ENCODE data around the gene NEK2. TPM values are rescaled to one million over a fixed set of nuclear protein-coding genes. Genes with fewer than 3 reads are reported as not detected.

Gene NEK2
- total RNA-seq, 1 donor from 2014 or later, result 3.9 TPM

DNA sequence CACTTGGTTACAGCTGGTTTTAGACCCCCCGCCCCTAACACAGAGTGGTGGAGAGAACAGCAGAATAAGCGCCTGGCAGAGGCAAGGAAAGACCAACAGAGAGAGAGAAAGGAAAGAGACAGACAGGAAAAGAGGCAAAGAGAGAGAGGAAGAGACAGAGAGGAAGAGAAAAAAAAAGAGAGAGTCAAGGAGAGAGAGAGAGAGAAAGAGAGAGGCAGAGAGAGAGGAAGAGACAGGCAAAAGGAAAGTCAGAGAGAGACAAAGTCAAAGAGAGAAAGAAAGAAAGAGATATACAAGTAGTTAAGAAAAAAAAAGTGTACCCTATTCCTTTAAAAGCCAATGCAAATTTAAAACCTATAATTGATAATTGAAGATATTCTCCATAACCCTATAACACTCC lies 13.0 kb upstream of the NEK2 start:
- no peaks in the 10 kb centered on the region for H3K27me3 Mint-ChIP-seq (ENCODE audit: unreplicated experiment)
- no peak overlapping the region for H3K4me3 Mint-ChIP-seq (ENCODE audit: unreplicated experiment)
- DNase-seq (ENCODE audit: low spot score), result no peak
- TF ChIP-seq, protein P1, sequence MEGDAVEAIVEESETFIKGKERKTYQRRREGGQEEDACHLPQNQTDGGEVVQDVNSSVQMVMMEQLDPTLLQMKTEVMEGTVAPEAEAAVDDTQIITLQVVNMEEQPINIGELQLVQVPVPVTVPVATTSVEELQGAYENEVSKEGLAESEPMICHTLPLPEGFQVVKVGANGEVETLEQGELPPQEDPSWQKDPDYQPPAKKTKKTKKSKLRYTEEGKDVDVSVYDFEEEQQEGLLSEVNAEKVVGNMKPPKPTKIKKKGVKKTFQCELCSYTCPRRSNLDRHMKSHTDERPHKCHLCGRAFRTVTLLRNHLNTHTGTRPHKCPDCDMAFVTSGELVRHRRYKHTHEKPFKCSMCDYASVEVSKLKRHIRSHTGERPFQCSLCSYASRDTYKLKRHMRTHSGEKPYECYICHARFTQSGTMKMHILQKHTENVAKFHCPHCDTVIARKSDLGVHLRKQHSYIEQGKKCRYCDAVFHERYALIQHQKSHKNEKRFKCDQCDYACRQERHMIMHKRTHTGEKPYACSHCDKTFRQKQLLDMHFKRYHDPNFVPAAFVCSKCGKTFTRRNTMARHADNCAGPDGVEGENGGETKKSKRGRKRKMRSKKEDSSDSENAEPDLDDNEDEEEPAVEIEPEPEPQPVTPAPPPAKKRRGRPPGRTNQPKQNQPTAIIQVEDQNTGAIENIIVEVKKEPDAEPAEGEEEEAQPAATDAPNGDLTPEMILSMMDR (IDR thresholded peaks at IDR 0.05; ENCODE audit: unreplicated experiment), result no peak
- no peaks in the 10 kb centered on the region for H3K36me3 Mint-ChIP-seq (ENCODE audit: low read depth, unreplicated experiment)
- no peaks in the 10 kb centered on the region for H3K9me3 Mint-ChIP-seq (ENCODE audit: unreplicated experiment)
- H3K27ac Mint-ChIP-seq (ENCODE audit: unreplicated experiment), result no peak overlapping the region
- peaks cover 7% of the 10 kb centered on the region for H3K4me1 Mint-ChIP-seq (ENCODE audit: unreplicated experiment)

DNA sequence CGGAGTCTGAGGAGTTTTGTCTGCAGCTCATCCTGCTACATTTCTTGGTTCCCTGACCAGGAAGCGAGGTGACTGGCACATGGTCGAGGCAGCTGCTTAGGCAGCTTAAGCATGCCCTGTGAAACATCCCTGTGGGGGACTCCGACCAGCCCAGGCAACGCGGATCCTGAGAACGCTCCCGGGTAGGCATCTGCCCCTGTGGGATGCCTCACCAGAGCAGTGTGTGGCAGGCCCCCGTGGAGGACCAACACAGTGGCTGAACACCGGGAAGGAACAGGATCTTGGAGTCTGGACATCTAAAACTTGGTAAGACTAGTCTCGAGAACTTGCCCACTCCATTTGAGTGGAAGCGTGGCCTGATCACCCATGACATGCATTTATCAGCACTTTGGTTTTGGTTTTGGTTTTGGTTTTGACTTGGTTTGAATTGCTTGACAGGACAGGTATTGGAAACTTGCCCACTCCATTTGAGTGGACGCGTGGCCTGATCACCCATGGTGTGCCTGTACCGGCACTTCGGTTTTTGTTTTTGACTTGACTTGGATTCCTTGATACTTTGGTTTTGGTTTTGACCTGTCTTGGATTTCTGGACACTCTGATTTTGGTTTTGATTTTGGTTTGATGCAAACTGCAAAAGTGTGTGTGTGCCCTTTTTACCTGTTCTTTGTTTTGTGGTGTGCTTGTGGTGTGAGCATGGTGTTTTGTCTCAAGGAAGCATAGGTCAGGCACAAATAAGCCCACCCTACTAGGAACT lies 12.2 kb upstream of the NEK2 start:
- Mint-ChIP-seq H3K27ac (ENCODE audit: unreplicated experiment) (no peak overlapping the region), H3K27me3 (ENCODE audit: unreplicated experiment) (no peaks in the 10 kb centered on the region), H3K4me3 (ENCODE audit: unreplicated experiment) (no peak overlapping the region), H3K36me3 (ENCODE audit: low read depth, unreplicated experiment) (no peaks in the 10 kb centered on the region), H3K9me3 (ENCODE audit: unreplicated experiment) (no peaks in the 10 kb centered on the region), H3K4me1 (ENCODE audit: unreplicated experiment) (peaks cover 9% of the 10 kb centered on the region)
- TF ChIP-seq, protein P1 (IDR thresholded peaks at IDR 0.05; ENCODE audit: unreplicated experiment), result no peak
- DNase-seq (ENCODE audit: low spot score), result no peak

DNA sequence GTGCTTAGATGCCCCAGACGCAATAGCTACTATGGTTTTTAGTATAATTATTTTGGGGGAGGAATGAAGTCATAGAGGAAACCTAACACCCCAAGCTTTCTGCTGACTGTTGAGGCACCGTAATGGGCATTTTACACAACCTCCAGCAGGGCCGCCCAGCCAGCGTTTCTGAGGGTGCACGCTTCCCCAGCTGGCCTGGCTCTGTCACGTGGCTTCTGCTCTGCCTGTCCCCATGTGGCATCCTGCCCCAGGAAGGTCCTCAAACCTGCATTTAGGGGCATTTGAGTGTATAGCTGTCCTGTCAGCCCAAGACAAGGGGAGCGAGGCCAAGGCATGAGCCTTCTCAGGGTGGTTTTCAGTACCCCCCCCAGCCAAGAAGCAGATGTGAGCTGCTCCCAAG lies 10.4 kb upstream of the NEK2 start:
- H3K36me3 Mint-ChIP-seq (ENCODE audit: low read depth, unreplicated experiment), result no peaks in the 10 kb centered on the region
- H3K27me3 Mint-ChIP-seq (ENCODE audit: unreplicated experiment), result no peaks in the 10 kb centered on the region
- no peak overlapping the region for H3K27ac Mint-ChIP-seq (ENCODE audit: unreplicated experiment)
- no peak for DNase-seq (ENCODE audit: low spot score)
- H3K9me3 Mint-ChIP-seq (ENCODE audit: unreplicated experiment), result no peaks in the 10 kb centered on the region
- TF ChIP-seq, protein P1 (IDR thresholded peaks at IDR 0.05; ENCODE audit: unreplicated experiment), result no peak
- no peak overlapping the region for H3K4me3 Mint-ChIP-seq (ENCODE audit: unreplicated experiment)
- peaks cover 9% of the 10 kb centered on the region for H3K4me1 Mint-ChIP-seq (ENCODE audit: unreplicated experiment)

DNA sequence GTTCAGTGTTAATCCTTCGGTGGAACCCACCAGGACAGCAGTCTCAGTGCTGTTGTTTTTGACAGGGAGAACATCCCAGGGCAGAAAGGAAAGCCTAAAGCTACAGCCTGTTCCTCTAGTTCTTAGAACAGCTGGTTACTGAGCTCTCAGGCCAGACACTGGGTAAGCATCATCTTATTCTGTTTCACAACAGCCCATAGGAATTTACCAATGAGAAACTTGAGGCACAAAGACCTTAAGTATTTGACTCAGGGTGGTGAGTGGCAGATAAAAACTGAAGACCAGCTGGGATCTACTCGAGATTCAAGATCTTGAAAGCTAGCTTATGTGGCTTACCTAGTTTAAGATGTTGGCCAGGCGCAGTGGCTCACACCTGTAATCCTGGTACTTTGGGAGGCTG lies 9.4 kb upstream of the NEK2 start:
- H3K4me3 Mint-ChIP-seq (ENCODE audit: unreplicated experiment), result no peak overlapping the region
- no peaks in the 10 kb centered on the region for H3K36me3 Mint-ChIP-seq (ENCODE audit: low read depth, unreplicated experiment)
- DNase-seq (ENCODE audit: low spot score), result no peak
- H3K4me1 Mint-ChIP-seq (ENCODE audit: unreplicated experiment), result peaks cover 11% of the 10 kb centered on the region
- no peak overlapping the region for H3K27ac Mint-ChIP-seq (ENCODE audit: unreplicated experiment)
- H3K9me3 Mint-ChIP-seq (ENCODE audit: unreplicated experiment), result no peaks in the 10 kb centered on the region
- TF ChIP-seq, protein P1 (IDR thresholded peaks at IDR 0.05; ENCODE audit: unreplicated experiment), result no peak
- H3K27me3 Mint-ChIP-seq (ENCODE audit: unreplicated experiment), result no peaks in the 10 kb centered on the region

DNA sequence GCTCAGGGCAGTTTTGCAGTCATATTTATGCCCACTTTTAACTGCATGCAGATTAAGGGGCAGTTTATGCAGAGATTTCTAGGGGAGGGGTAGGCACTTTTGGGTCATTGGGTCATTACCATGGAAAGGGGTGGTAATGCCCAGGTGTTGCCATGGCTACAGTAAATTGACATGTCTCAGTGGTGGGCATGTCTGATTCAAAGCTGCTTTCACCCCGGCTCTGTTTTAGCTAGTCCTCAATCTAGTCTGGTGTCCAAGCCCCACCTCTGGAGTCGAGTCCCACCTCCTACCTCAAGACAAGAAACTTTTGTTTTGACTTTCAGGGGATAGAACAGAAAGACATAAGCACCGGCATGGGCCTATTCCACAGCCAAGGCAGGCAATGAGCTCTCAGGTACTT lies 8.9 kb upstream of the NEK2 start:
- Mint-ChIP-seq H3K27ac (ENCODE audit: unreplicated experiment) (no peak overlapping the region), H3K4me3 (ENCODE audit: unreplicated experiment) (no peak overlapping the region), H3K36me3 (ENCODE audit: low read depth, unreplicated experiment) (no peaks in the 10 kb centered on the region), H3K9me3 (ENCODE audit: unreplicated experiment) (no peaks in the 10 kb centered on the region), H3K4me1 (ENCODE audit: unreplicated experiment) (peaks cover 11% of the 10 kb centered on the region), H3K27me3 (ENCODE audit: unreplicated experiment) (no peaks in the 10 kb centered on the region)
- TF ChIP-seq, protein P1 (IDR thresholded peaks at IDR 0.05; ENCODE audit: unreplicated experiment), result no peak
- DNase-seq (ENCODE audit: low spot score), result no peak

Measured in endothelial cell (in vitro differentiated cells).